ENCODE results near the gene NOTO.

Gene NOTO

GRCh38 chr2:73227086-73227485 is 24.7 kb downstream of the NOTO start:
- no peak for TF ChIP-seq CTCF (IDR thresholded peaks at IDR 0.05; ENCODE audit: unreplicated experiment in 3 of 3)
- no peak overlapping the region for H3K4me3 Mint-ChIP-seq
- no peak overlapping the region for H3K27ac Mint-ChIP-seq
- H3K27me3 Mint-ChIP-seq (ENCODE audit: low read depth): no peaks in the 10 kb centered on the region
- H3K9me3 Mint-ChIP-seq: no peaks in the 10 kb centered on the region
- peaks cover 15% of the 10 kb centered on the region for H3K36me3 Mint-ChIP-seq (ENCODE audit: low read depth)
- no peaks in the 10 kb centered on the region for H3K4me1 Mint-ChIP-seq

GRCh38 chr2:73228631-73229030 is 26.3 kb downstream of the NOTO start:
- H3K4me1 Mint-ChIP-seq: no peaks in the 10 kb centered on the region
- TF ChIP-seq CTCF (IDR thresholded peaks at IDR 0.05; ENCODE audit: unreplicated experiment in 3 of 3): no peak
- H3K36me3 Mint-ChIP-seq (ENCODE audit: low read depth): peaks cover 10% of the 10 kb centered on the region
- no peaks in the 10 kb centered on the region for H3K9me3 Mint-ChIP-seq
- peaks cover 3% of the 10 kb centered on the region for H3K27me3 Mint-ChIP-seq (ENCODE audit: low read depth)
- H3K4me3 Mint-ChIP-seq: no peak overlapping the region
- no peak overlapping the region for H3K27ac Mint-ChIP-seq

GRCh38 chr2:73232403-73233153 is 30.2 kb downstream of the NOTO start:
- Mint-ChIP-seq H3K27ac (peak overlapping the region in 1 of 3 experiments; percentile 94), H3K4me3 (peak overlapping the region; percentile 92 to 99 (median 97)), H3K36me3 (ENCODE audit: low read depth) (peaks cover 3% of the 10 kb centered on the region), H3K4me1 (peaks cover 22% of the 10 kb centered on the region), H3K27me3 (ENCODE audit: low read depth) (peaks cover 3% of the 10 kb centered on the region), H3K9me3 (no peaks in the 10 kb centered on the region)
- no peak for TF ChIP-seq CTCF (IDR thresholded peaks at IDR 0.05; ENCODE audit: unreplicated experiment in 3 of 3)

GRCh38 chr2:73233154-73233931 is 31.0 kb downstream of the NOTO start, which contains the start of gene PRADC1:
TSS of gene PRADC1 (minus strand) at chr2:73233239. CDS start at chr2:73233160, 79 bp downstream.
- Mint-ChIP-seq H3K4me3 (peak within 1 kb of the TSS; percentile 92 to 99 (median 97)), H3K27me3 (ENCODE audit: low read depth) (peaks cover 3% of the 10 kb centered on the region), H3K27ac (peak within 1 kb of the TSS; percentile 94 to 99 (median 98)), H3K36me3 (ENCODE audit: low read depth) (peaks cover 6% of the 10 kb centered on the region), H3K9me3 (no peaks in the 10 kb centered on the region), H3K4me1 (peaks cover 25% of the 10 kb centered on the region)
- TF ChIP-seq CTCF (IDR thresholded peaks at IDR 0.05; ENCODE audit: unreplicated experiment in 3 of 3): no peak

GRCh38 chr2:73233932-73234832 is 31.8 kb downstream of the NOTO start, which contains the start of gene CCT7:
TSS of gene CCT7 (plus strand) at chr2:73234308. CDS start at chr2:73234379, 71 bp downstream.
- Mint-ChIP-seq H3K4me1 (peaks cover 28% of the 10 kb centered on the region), H3K9me3 (no peaks in the 10 kb centered on the region), H3K27ac (peak within 1 kb of the TSS; percentile 94 to 99 (median 98)), H3K4me3 (peak within 1 kb of the TSS; percentile 92 to 99 (median 97)), H3K27me3 (ENCODE audit: low read depth) (peaks cover 3% of the 10 kb centered on the region), H3K36me3 (ENCODE audit: low read depth) (peaks cover 8% of the 10 kb centered on the region)
- no peak for TF ChIP-seq CTCF (IDR thresholded peaks at IDR 0.05; ENCODE audit: unreplicated experiment in 3 of 3)
